Measurements from ENCODE around the gene NRG2. TPM values are rescaled to one million over a fixed set of nuclear protein-coding genes. Genes with fewer than 3 reads are reported as not detected.

NRG2 gene
- total RNA-seq, 4 donors from 2014 or later = 4.5 to 7.0 (median 5.4) TPM

GRCh38 chr5:140025736-140026135, 17.4 kb downstream of the NRG2 start:
- no peak overlapping the region for H3K27ac ChIP-seq
- no peak overlapping the region for H3K4me3 ChIP-seq
- WGBS = 82% methylated on average over 3 of the region's 3 CpGs
- no peaks in the 10 kb centered on the region for H3K36me3 ChIP-seq
- no peaks in the 10 kb centered on the region for H3K4me1 ChIP-seq
- TF ChIP-seq POLR2AphosphoS5 (IDR thresholded peaks at IDR 0.05) (no peak), POLR2A (IDR thresholded peaks at IDR 0.05) (no peak), CTCF (IDR thresholded peaks at IDR 0.05) (no peak)
- DNase-seq (ENCODE audit: low spot score in 2 of 2) = no peak
- peaks cover 3% of the 10 kb centered on the region for H3K27me3 ChIP-seq
- no peaks in the 10 kb centered on the region for H3K9me3 ChIP-seq

GRCh38 chr5:140024928-140025327, 18.2 kb downstream of the NRG2 start:
- Histone ChIP-seq H3K36me3 (no peaks in the 10 kb centered on the region), H3K4me1 (no peaks in the 10 kb centered on the region), H3K27me3 (peaks cover 3% of the 10 kb centered on the region), H3K27ac (no peak overlapping the region), H3K4me3 (no peak overlapping the region), H3K9me3 (no peaks in the 10 kb centered on the region)
- TF ChIP-seq POLR2A (IDR thresholded peaks at IDR 0.05) (no peak), EP300 (IDR thresholded peaks at IDR 0.05) (no peak), CTCF (IDR thresholded peaks at IDR 0.05) (no peak)
- DNase-seq (ENCODE audit: low spot score in 2 of 2) = no peak
- 71% methylated on average over 1 of the region's 1 CpG for WGBS

GRCh38 chr5:140023611-140024191, 19.4 kb downstream of the NRG2 start:
- H3K27me3 ChIP-seq = peaks cover 3% of the 10 kb centered on the region
- no peak overlapping the region for H3K27ac ChIP-seq
- WGBS = 89% methylated on average over 6 of the region's 6 CpGs
- no peak overlapping the region for H3K4me3 ChIP-seq
- H3K36me3 ChIP-seq = no peaks in the 10 kb centered on the region
- TF ChIP-seq POLR2AphosphoS5 (IDR thresholded peaks at IDR 0.05) (no peak), POLR2A (IDR thresholded peaks at IDR 0.05) (no peak), EP300 (IDR thresholded peaks at IDR 0.05) (no peak), CTCF (IDR thresholded peaks at IDR 0.05) (no peak)
- H3K9me3 ChIP-seq = no peaks in the 10 kb centered on the region
- DNase-seq (ENCODE audit: low spot score in 2 of 2) = no peak
- no peaks in the 10 kb centered on the region for H3K4me1 ChIP-seq

GRCh38 chr5:140020601-140021177, 22.4 kb downstream of the NRG2 start:
- WGBS = 70% methylated on average over 4 of the region's 4 CpGs
- TF ChIP-seq CTCF (IDR thresholded peaks at IDR 0.05) = no peak
- TF ChIP-seq POLR2A (IDR thresholded peaks at IDR 0.05) = no peak
- TF ChIP-seq EP300 (IDR thresholded peaks at IDR 0.05) = no peak
- no peak for TF ChIP-seq POLR2AphosphoS5 (IDR thresholded peaks at IDR 0.05)
- peaks cover 3% of the 10 kb centered on the region for H3K27me3 ChIP-seq

GRCh38 chr5:140018920-140019644, 24.0 kb downstream of the NRG2 start:
- H3K4me3 ChIP-seq = no peak overlapping the region
- no peaks in the 10 kb centered on the region for H3K9me3 ChIP-seq
- H3K4me1 ChIP-seq = no peaks in the 10 kb centered on the region
- TF ChIP-seq CTCF (IDR thresholded peaks at IDR 0.05) (no peak), POLR2AphosphoS5 (IDR thresholded peaks at IDR 0.05) (no peak), POLR2A (IDR thresholded peaks at IDR 0.05) (no peak), EP300 (IDR thresholded peaks at IDR 0.05) (no peak)
- no peak for DNase-seq (ENCODE audit: low spot score in 2 of 2)
- WGBS = 73% methylated on average over 4 of the region's 4 CpGs
- no peaks in the 10 kb centered on the region for H3K27me3 ChIP-seq
- H3K27ac ChIP-seq = no peak overlapping the region
- H3K36me3 ChIP-seq = no peaks in the 10 kb centered on the region

More at GRCh38 chr5:140020601-140021177, 22.4 kb downstream of the NRG2 start:
- H3K4me1 ChIP-seq = no peaks in the 10 kb centered on the region
- no peaks in the 10 kb centered on the region for H3K36me3 ChIP-seq
- H3K9me3 ChIP-seq = no peaks in the 10 kb centered on the region
- no peak for DNase-seq (ENCODE audit: low spot score in 2 of 2)
- no peak overlapping the region for H3K4me3 ChIP-seq
- H3K27ac ChIP-seq = no peak overlapping the region
